ENCODE data around the gene CIRBP. TPM values are rescaled to one million over a fixed set of nuclear protein-coding genes. Genes with fewer than 3 reads are reported as not detected.
A peak's percentile ranks its signal among the peaks of the same experiment; 100 is the strongest.

The CIRBP gene
- total and polyA plus RNA-seq, 2 of the 13 experiments (the other 11 are each of a cell fraction or from before 2014, with no cell fraction given) = 133 to 140 TPM

DNA sequence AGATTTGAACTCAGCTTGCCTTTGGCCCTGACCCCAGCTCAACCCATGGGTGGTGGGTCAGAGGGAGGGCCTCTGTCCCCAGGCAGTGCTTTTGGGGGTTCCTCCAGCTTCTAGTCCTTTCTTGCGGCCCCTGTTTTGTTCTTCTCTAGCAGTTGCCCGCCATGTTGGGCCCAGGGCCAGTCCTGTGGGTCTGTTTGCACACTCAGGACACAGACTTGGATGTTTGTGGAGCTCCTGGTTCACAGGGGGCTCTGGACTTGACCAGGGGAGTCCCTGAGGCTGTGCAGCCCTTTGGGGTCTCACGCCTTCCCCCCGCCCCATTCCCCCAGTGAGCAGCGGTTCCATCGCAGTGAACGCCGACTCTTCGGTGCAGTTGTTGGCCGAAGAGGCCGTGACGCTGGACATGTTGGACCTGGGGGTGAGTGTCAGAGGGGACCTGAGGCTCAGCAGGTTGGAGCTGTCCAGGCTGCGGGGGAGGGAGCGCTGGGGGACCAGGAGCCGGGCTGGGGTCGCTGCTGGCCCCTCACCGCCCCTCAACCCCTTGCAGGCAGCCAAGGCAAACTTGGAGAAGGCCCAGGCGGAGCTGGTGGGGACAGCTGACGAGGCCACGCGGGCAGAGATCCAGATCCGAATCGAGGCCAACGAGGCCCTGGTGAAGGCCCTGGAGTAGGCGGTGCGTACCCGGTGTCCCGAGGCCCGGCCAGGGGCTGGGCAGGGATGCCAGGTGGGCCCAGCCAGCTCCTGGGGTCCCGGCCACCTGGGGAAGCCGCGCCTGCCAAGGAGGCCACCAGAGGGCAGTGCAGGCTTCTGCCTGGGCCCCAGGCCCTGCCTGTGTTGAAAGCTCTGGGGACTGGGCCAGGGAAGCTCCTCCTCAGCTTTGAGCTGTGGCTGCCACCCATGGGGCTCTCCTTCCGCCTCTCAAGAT lies 25.1 kb upstream of the CIRBP start (continued):
- peak; percentile 6 for TF ChIP-seq RBM39 (IDR thresholded peaks at IDR 0.05; ENCODE audit: low read depth, low read length, poor library complexity, severe bottlenecking)
- 0 out of 2 replicates have a peak, but pooled peaks have one; percentile 7 for TF ChIP-seq ZSCAN31 (CRISPR knock-in tag; IDR thresholded peaks at IDR 0.05; ENCODE audit: low read depth)
- TF ChIP-seq ZFP62 (CRISPR knock-in tag; IDR thresholded peaks at IDR 0.05) = no peak
- 0 out of 2 replicates have a peak, but pooled peaks have one; percentile 20 for TF ChIP-seq ARHGAP35 (CRISPR knock-in tag; IDR thresholded peaks at IDR 0.05; ENCODE audit: borderline replicate concordance)
- no peak for TF ChIP-seq ZMYM2 (CRISPR knock-in tag; IDR thresholded peaks at IDR 0.05)
- TF ChIP-seq MEF2D (CRISPR knock-in tag; IDR thresholded peaks at IDR 0.05) = no peak
- TF ChIP-seq HDAC2 (CRISPR knock-in tag; IDR thresholded peaks at IDR 0.05) = no peak
- TF ChIP-seq, protein P1, sequence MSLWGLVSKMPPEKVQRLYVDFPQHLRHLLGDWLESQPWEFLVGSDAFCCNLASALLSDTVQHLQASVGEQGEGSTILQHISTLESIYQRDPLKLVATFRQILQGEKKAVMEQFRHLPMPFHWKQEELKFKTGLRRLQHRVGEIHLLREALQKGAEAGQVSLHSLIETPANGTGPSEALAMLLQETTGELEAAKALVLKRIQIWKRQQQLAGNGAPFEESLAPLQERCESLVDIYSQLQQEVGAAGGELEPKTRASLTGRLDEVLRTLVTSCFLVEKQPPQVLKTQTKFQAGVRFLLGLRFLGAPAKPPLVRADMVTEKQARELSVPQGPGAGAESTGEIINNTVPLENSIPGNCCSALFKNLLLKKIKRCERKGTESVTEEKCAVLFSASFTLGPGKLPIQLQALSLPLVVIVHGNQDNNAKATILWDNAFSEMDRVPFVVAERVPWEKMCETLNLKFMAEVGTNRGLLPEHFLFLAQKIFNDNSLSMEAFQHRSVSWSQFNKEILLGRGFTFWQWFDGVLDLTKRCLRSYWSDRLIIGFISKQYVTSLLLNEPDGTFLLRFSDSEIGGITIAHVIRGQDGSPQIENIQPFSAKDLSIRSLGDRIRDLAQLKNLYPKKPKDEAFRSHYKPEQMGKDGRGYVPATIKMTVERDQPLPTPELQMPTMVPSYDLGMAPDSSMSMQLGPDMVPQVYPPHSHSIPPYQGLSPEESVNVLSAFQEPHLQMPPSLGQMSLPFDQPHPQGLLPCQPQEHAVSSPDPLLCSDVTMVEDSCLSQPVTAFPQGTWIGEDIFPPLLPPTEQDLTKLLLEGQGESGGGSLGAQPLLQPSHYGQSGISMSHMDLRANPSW (CRISPR knock-in tag; IDR thresholded peaks at IDR 0.05; ENCODE audit: borderline replicate concordance) = no peak
- TF ChIP-seq ZNF678 (CRISPR knock-in tag; IDR thresholded peaks at IDR 0.05) = peak; percentile 37; the same call in 1 of the 2 replicates
- TF ChIP-seq ZNF775 (CRISPR knock-in tag; IDR thresholded peaks at IDR 0.05; ENCODE audit: borderline replicate concordance) = 0 out of 2 replicates have a peak, but pooled peaks have one; percentile 26
- TF ChIP-seq MAFK (conservative IDR thresholded peaks at IDR 0.05 in 1 of 2, IDR thresholded peaks at IDR 0.05 in 1 of 2; ENCODE audit: low read length in 2 of 2) = no peak
- TF ChIP-seq ZNF354B (CRISPR knock-in tag; IDR thresholded peaks at IDR 0.05) = no peak
- TF ChIP-seq ZNF10 (CRISPR knock-in tag; IDR thresholded peaks at IDR 0.05; ENCODE audit: borderline replicate concordance, low read depth) = no peak
- TF ChIP-seq, protein P2, sequence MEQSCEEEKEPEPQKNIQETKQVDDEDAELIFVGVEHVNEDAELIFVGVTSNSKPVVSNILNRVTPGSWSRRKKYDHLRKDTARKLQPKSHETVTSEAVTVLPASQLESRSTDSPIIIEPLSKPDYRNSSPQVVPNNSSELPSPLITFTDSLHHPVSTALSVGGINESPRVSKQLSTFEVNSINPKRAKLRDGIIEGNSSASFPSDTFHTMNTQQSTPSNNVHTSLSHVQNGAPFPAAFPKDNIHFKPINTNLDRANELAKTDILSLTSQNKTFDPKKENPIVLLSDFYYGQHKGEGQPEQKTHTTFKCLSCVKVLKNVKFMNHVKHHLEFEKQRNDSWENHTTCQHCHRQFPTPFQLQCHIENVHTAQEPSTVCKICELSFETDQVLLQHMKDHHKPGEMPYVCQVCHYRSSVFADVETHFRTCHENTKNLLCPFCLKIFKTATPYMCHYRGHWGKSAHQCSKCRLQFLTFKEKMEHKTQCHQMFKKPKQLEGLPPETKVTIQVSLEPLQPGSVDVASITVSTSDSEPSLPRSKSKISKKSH (CRISPR knock-in tag; IDR thresholded peaks at IDR 0.05; ENCODE audit: borderline replicate concordance) = no peak
- no peak for TF ChIP-seq SPEN (CRISPR knock-in tag; IDR thresholded peaks at IDR 0.05; ENCODE audit: low read depth)
- no peak; the same call in 1 of the 2 replicates for TF ChIP-seq ZNF674 (CRISPR knock-in tag; IDR thresholded peaks at IDR 0.05; ENCODE audit: low read depth)
- no peak for TF ChIP-seq CAMTA2 (CRISPR knock-in tag; IDR thresholded peaks at IDR 0.05; ENCODE audit: borderline replicate concordance)
- TF ChIP-seq KLF12 (CRISPR knock-in tag; IDR thresholded peaks at IDR 0.05; ENCODE audit: borderline replicate concordance) = no peak
- no peak; the same call in 1 of the 2 replicates for TF ChIP-seq SAFB2 (CRISPR knock-in tag; IDR thresholded peaks at IDR 0.05; ENCODE audit: borderline replicate concordance, low read depth)
- TF ChIP-seq, protein P3, sequence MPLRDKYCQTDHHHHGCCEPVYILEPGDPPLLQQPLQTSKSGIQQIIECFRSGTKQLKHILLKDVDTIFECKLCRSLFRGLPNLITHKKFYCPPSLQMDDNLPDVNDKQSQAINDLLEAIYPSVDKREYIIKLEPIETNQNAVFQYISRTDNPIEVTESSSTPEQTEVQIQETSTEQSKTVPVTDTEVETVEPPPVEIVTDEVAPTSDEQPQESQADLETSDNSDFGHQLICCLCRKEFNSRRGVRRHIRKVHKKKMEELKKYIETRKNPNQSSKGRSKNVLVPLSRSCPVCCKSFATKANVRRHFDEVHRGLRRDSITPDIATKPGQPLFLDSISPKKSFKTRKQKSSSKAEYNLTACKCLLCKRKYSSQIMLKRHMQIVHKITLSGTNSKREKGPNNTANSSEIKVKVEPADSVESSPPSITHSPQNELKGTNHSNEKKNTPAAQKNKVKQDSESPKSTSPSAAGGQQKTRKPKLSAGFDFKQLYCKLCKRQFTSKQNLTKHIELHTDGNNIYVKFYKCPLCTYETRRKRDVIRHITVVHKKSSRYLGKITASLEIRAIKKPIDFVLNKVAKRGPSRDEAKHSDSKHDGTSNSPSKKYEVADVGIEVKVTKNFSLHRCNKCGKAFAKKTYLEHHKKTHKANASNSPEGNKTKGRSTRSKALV (CRISPR knock-in tag; IDR thresholded peaks at IDR 0.05) = no peak
- no peak for TF ChIP-seq SYNCRIP (IDR thresholded peaks at IDR 0.05; ENCODE audit: insufficient read depth, low read depth, low read length)

Measured in HepG2 (cell line).